H1 (cell line): ENCODE results near the gene ZBTB20. TPM values are rescaled to one million over a fixed set of nuclear protein-coding genes. Genes with fewer than 3 reads are reported as not detected.
A peak's percentile ranks its signal among the peaks of the same experiment; 100 is the strongest.

Experiments
- CTCF ChIA-PET: fragments of 300-600 bp; sonication (Branson Sonifier 250); formaldehyde crosslinking; loops from one replicate; lab custom pipeline; 2021; ENCODE audit not compliant: partially characterized antibody; lab: Charles Lee
- POLR2A ChIA-PET: fragments of 300-600 bp; sonication (Branson Sonifier 250); formaldehyde crosslinking; loops from one replicate; lab custom pipeline; 2021; ENCODE audit warnings: inconsistent platforms; ENCODE audit not compliant: partially characterized antibody; lab: Charles Lee
- DNase-seq, 2 experiments: peaks; one replicate each; pipeline versions ENCODE4 v3.0.0 to v3.0.0-alpha.2; 2010 to 2022; ENCODE audit warnings: low spot score in 2 of 2, low read depth in 1 of 2, mixed read lengths in 1 of 2
- FAIRE-seq: peaks from 2 replicates; lab custom pipeline; 2011; peaks lifted over from hg19 to GRCh38; lab: Jason Lieb, UNC
- H2AFZ ChIP-seq: 2 replicates; pipeline ENCODE4 v1.8.1; 2012; ENCODE audit warnings: low read length, inconsistent platforms
- H2AK5ac ChIP-seq: 2 replicates; pipeline ENCODE4 v1.6.1; 2013; ENCODE audit warnings: low read depth, low read length
- H2BK120ac ChIP-seq: replicated peaks from 2 replicates; pipeline ENCODE3; 2013; ENCODE audit warnings: low read depth, low read length, inconsistent platforms
- H2BK12ac ChIP-seq: 2 replicates; pipeline ENCODE4 v1.6.1; 2013; ENCODE audit warnings: low read depth, low read length
- H2BK15ac ChIP-seq: 2 replicates; pipeline ENCODE4 v1.6.1; 2013; ENCODE audit warnings: low read length
- H2BK20ac ChIP-seq: 2 replicates; pipeline ENCODE4 v1.6.1; 2013; ENCODE audit warnings: low read length
- H2BK5ac ChIP-seq: 2 replicates; pipeline ENCODE4 v1.6.1; 2013; ENCODE audit warnings: low read depth, low read length
- H3K14ac ChIP-seq: 2 replicates; pipeline ENCODE4 v1.6.1; 2013; ENCODE audit warnings: inconsistent platforms; ENCODE audit not compliant: insufficient read length
- H3K18ac ChIP-seq: 2 replicates; pipeline ENCODE4 v1.6.1; 2013; ENCODE audit warnings: low read length; ENCODE audit errors: extremely low read depth
- H3K23ac ChIP-seq: 2 replicates; pipeline ENCODE4 v1.6.1; 2013; ENCODE audit warnings: inconsistent platforms; ENCODE audit not compliant: insufficient read length
- H3K23me2 ChIP-seq: 2 replicates; pipeline ENCODE4 v1.6.1; 2013; ENCODE audit warnings: low read depth, low read length
- H3K27ac ChIP-seq: 2 replicates; pipeline ENCODE4 v1.6.1; 2011; ENCODE audit warnings: low read depth, low read length, inconsistent platforms
- H3K27me3 ChIP-seq, 4 experiments: replicated peaks in 1 of 4; 1 replicate in 1 of 4; 2 replicates in 3 of 4; pipeline versions ENCODE4 v1.6.1 to v1.8.1; 2011 to 2013; ENCODE audit warnings: low read length in 3 of 4, mild to moderate bottlenecking in 3 of 4, inconsistent platforms in 2 of 4, mixed read lengths in 2 of 4, moderate library complexity in 1 of 4; ENCODE audit not compliant: control insufficient read depth in 3 of 4, insufficient read depth in 3 of 4; ENCODE audit errors: extremely low read depth in 1 of 4
- H3K36me3 ChIP-seq, 4 experiments: 2 replicates each; pipeline versions ENCODE4 v1.6.1 to v1.8.1; 2011 to 2013; ENCODE audit warnings: mild to moderate bottlenecking in 4 of 4, low read length in 3 of 4, moderate library complexity in 2 of 4, control low read depth in 1 of 4, inconsistent platforms in 1 of 4; ENCODE audit not compliant: insufficient read depth in 4 of 4, control insufficient read depth in 2 of 4
- H3K4ac ChIP-seq: replicated peaks from 2 replicates; pipeline ENCODE3; 2013; ENCODE audit warnings: low read length, low read depth, mixed read lengths, inconsistent platforms; ENCODE audit not compliant: insufficient read length
- H3K4me1 ChIP-seq, 4 experiments: replicated peaks in 1 of 4; 1 replicate in 1 of 4; 2 replicates in 3 of 4; pipeline versions ENCODE4 v1.6.1 to v1.8.1; 2011 to 2013; ENCODE audit warnings: low read length in 3 of 4, inconsistent platforms in 2 of 4, mixed read lengths in 1 of 4; ENCODE audit not compliant: insufficient read depth in 4 of 4, control insufficient read depth in 3 of 4
- H3K4me2 ChIP-seq, 2 experiments: 2 replicates each; pipeline versions ENCODE4 v1.6.1 to v1.8.1; 2011 to 2013; ENCODE audit warnings: low read depth in 2 of 2, low read length in 2 of 2, control low read depth in 1 of 2, inconsistent platforms in 1 of 2, mild to moderate bottlenecking in 1 of 2; ENCODE audit not compliant: insufficient read depth in 1 of 2
- H3K4me3 ChIP-seq, 4 experiments: fragments of 200-600, 300-600 bp in 1 of 4; sonication (generic), shearing (Covaris generic), sonication (Bioruptor Twin) in 1 of 4; 2 replicates each; pipeline versions ENCODE4 v1.5.1 to v1.8.1; 2011 to 2016; ENCODE audit warnings: low read length in 4 of 4, low read depth in 3 of 4, control low read depth in 2 of 4, inconsistent platforms in 2 of 4, mild to moderate bottlenecking in 2 of 4, mixed read lengths in 1 of 4, moderate library complexity in 1 of 4; ENCODE audit not compliant: insufficient read depth in 2 of 4; ENCODE audit errors: extremely low read depth in 1 of 4
- H3K56ac ChIP-seq: replicated peaks from 2 replicates; pipeline ENCODE3; 2013; ENCODE audit warnings: low read depth, mild to moderate bottlenecking, mixed read lengths, low read length, inconsistent platforms; ENCODE audit not compliant: insufficient read length
- H3K79me1 ChIP-seq: 2 replicates; pipeline ENCODE4 v1.6.1; 2013; ENCODE audit warnings: low read depth, low read length, control low read depth
- H3K79me2 ChIP-seq, 2 experiments: 2 replicates each; pipeline versions ENCODE4 v1.6.1 to v1.8.1; 2012 to 2013; ENCODE audit warnings: low read length in 2 of 2, mild to moderate bottlenecking in 2 of 2, inconsistent platforms in 1 of 2; ENCODE audit not compliant: insufficient read depth in 2 of 2, control insufficient read depth in 1 of 2
- H3K9ac ChIP-seq, 4 experiments: replicated peaks in 1 of 4; 1 replicate in 1 of 4; 2 replicates in 3 of 4; pipeline versions ENCODE4 v1.6.1 to v1.8.1; 2011 to 2013; ENCODE audit warnings: low read depth in 3 of 4, low read length in 3 of 4, control low read depth in 2 of 4, mild to moderate bottlenecking in 2 of 4, moderate library complexity in 2 of 4, inconsistent platforms in 1 of 4; ENCODE audit errors: extremely low read depth in 1 of 4
- H3K9me3 ChIP-seq, 2 experiments: 2 replicates each; pipeline versions ENCODE4 v1.6.1 to v1.8.1; 2012 to 2013; ENCODE audit warnings: mild to moderate bottlenecking in 2 of 2, moderate library complexity in 2 of 2, control low read depth in 1 of 2, inconsistent platforms in 1 of 2, low read depth in 1 of 2, low read length in 1 of 2, mixed read lengths in 1 of 2; ENCODE audit not compliant: insufficient read depth in 2 of 2
- H4K20me1 ChIP-seq, 2 experiments: replicated peaks in 1 of 2; 2 replicates each; pipeline versions ENCODE3 to v1.8.1; 2011 to 2013; ENCODE audit warnings: inconsistent platforms in 2 of 2, low read length in 2 of 2, mild to moderate bottlenecking in 1 of 2; ENCODE audit not compliant: insufficient read depth in 2 of 2, control insufficient read depth in 1 of 2
- H4K5ac ChIP-seq: 2 replicates; pipeline ENCODE4 v1.6.1; 2013; ENCODE audit warnings: low read length, low read depth, mixed read lengths, inconsistent platforms; ENCODE audit not compliant: insufficient read length
- H4K8ac ChIP-seq: 2 replicates; pipeline ENCODE4 v1.8.0; 2013; ENCODE audit warnings: mild to moderate bottlenecking, moderate library complexity, low read length, inconsistent platforms; ENCODE audit not compliant: insufficient read depth; ENCODE audit errors: extremely low read depth
- H4K91ac ChIP-seq: replicated peaks from 2 replicates; pipeline ENCODE3; 2013; ENCODE audit warnings: low read length, mixed read lengths, inconsistent platforms; ENCODE audit not compliant: insufficient read length
- HDAC6 ChIP-seq: IDR thresholded peaks from one replicate; pipeline ENCODE4 v1.7.1; 2012; ENCODE audit warnings: low read depth, mild to moderate bottlenecking, inconsistent platforms, low read length, moderate library complexity
- SRF ChIP-seq: IDR thresholded peaks from 2 replicates; pipeline ENCODE4 v1.6.1; 2011; ENCODE audit warnings: mild to moderate bottlenecking, low read depth, low read length, moderate library complexity
- WGBS, 2 experiments: shearing (Covaris generic) in 1 of 2; methylation state at CpG; one replicate each; pipeline versions ENCODE4 v1.1.6 to v1.1.7; 2013 to 2015; ENCODE audit warnings: low lambda C conversion rate in 2 of 2, mixed read lengths in 2 of 2, inconsistent platforms in 1 of 2, low coverage in 1 of 2, missing lambda C conversion rate in 1 of 2; ENCODE audit not compliant: insufficient replicate concordance in 2 of 2, insufficient coverage in 1 of 2, insufficient read length in 1 of 2; ENCODE audit errors: extremely low coverage in 1 of 2, missing lambda C conversion rate in 1 of 2; 5-methylcytosine and 5-hydroxymethylcytosine counted together
- polyA plus RNA-seq, 7 experiments: library from polyadenylated mRNA; depleted of rRNA in 3 of 7; stranded (reverse) in 5 of 7; unstranded in 2 of 7; fragments of >200 nt in 5 of 7; fragments of 200-250 nt in 2 of 7; gene quantifications; 1 replicate in 5 of 7; 2 replicates in 1 of 7; 4 replicates in 1 of 7; pipeline versions ENCODE4 v1.2.1 to v1.2.3, GENCODE V29; 2011 to 2013; ENCODE audit warnings: missing spikeins in 2 of 7, mixed read lengths in 2 of 7
- total RNA-seq: library from RNA; stranded (reverse); fragmentation: NEBNext Ultra II Directional; extraction: Animal tissue kit (Norgen Biotek cat#: 25700); gene quantifications from 2 replicates; pipeline ENCODE4 v1.2.1, GENCODE V29; 2021

ZBTB20 gene
- total and polyA plus RNA-seq, 2 of the 8 experiments (the other 6 are each of a cell fraction or from before 2014, with no cell fraction given), result 0.35 to 1.3 TPM

GRCh38 chr3:114714237-114714636 lies 432.9 kb downstream of the ZBTB20 start:
- Histone ChIP-seq H2BK120ac (no peak overlapping the region), H2BK5ac (no peak overlapping the region), H3K4me1 (peaks cover 0 to 4% (median 0%) of the 10 kb centered on the region in 4 experiments; a peak in 1 of 7 replicates), H4K20me1 (no peaks in the 10 kb centered on the region), H3K18ac (no peak overlapping the region), H3K56ac (no peak overlapping the region), H3K9me3 (no peaks in the 10 kb centered on the region), H3K23ac (no peak overlapping the region), H3K23me2 (no peaks in the 10 kb centered on the region), H3K79me1 (no peaks in the 10 kb centered on the region), H3K9ac (no peak overlapping the region), H4K5ac (no peak overlapping the region), H3K27ac (no peak overlapping the region), H2AK5ac (no peak overlapping the region), H2BK12ac (no peak overlapping the region), H3K36me3 (no peaks in the 10 kb centered on the region), H2AFZ (peak overlapping the region; percentile 5; the same call in 1 of the 2 replicates), H2BK15ac (no peak overlapping the region), H3K14ac (no peak overlapping the region), H3K4me2 (no peak overlapping the region), H4K8ac (no peak overlapping the region), H2BK20ac (no peak overlapping the region), H3K27me3 (no peaks in the 10 kb centered on the region), H3K79me2 (no peaks in the 10 kb centered on the region), H3K4ac (no peak overlapping the region), H4K91ac (no peak overlapping the region), H3K4me3 (no peak overlapping the region)
- FAIRE-seq (no peak), DNase-seq (no peak)
- 79% methylated on average over 2 of the region's 2 CpGs; no CpG with 5 or more reads in 1 of the 2 experiments for WGBS, 2 experiments
- ChIA-PET POLR2A (no interaction called here), CTCF (interaction anchor here (0.6 to 1.0 kb wide), 2 partner anchors 9 to 114 kb away, joined by 3 to 4 read pairs; no protein-coding TSS in a partner anchor)
- no peak for TF ChIP-seq HDAC6
- peak; percentile 45; the same call in 1 of the 2 replicates for TF ChIP-seq SRF
